Measurements from ENCODE around the gene TCF7L1. TPM values are rescaled to one million over a fixed set of nuclear protein-coding genes. Genes with fewer than 3 reads are reported as not detected.
A peak's percentile ranks its signal among the peaks of the same experiment; 100 is the strongest.
"Not testable (repeated sequence)": the region's sequence is repeated elsewhere in the genome, so short reads cannot be mapped to it uniquely, and the experiment has no call there.

Gene TCF7L1
- total RNA-seq, 6 experiments from 2014 or later: 1.2 to 8.8 (median 3.7) TPM

DNA sequence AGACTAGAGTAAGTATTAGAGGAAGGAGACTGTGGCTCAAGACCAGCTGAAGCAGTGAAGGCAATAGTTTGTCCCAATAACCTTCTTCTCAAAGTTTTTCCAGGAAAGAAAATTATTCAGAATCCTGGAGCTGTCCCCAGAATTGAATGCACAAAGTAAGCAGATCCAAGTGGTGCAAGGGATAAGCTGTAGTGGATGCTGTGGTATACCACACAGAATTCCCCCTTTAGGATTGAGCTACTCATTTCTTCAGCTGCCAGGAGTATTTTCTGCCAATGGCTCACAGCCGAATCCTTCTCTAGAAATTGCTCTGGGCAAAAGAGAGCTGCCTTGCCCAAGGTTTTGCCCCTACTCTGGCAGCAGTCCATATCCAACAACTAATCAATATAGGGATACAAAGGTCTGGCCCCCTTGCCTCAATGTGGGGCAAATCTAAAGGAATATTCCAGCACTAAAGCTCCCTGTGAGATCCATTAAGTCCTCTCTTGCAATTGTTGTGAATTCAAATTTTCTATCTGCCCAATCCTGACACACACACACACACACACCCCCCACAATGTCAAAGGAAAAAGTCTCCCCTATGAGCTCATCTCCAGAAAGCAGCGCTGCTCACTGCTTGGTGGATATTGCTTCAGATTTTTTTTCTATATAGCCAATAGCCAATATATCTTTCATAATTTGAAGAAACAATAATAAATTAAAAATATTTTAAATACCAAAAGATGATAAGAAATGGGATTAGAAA is 18.4 kb upstream of the TCF7L1 start:
- DNase-seq (peak in 1 of 3 donors; percentile 60), ATAC-seq (peak; percentile 76 to 93 (median 83))
- WGBS (ENCODE audit: insufficient coverage, low coverage, low lambda C conversion rate, missing lambda C conversion rate): 24% methylated on average over 2 of the region's 2 CpGs
- H3K27ac ChIP-seq: peak overlapping the region in 2 of 3 donors; percentile 11 to 30
- peaks cover 0 to 25% (median 8%) of the 10 kb centered on the region in 4 donors for H3K4me1 ChIP-seq
- no peak overlapping the region for H3K4me3 ChIP-seq
- no peaks in the 10 kb centered on the region for H3K9me3 ChIP-seq
- no peaks in the 10 kb centered on the region for H3K36me3 ChIP-seq
- H3K27me3 ChIP-seq: no peaks in the 10 kb centered on the region
- TF ChIP-seq, protein P1, sequence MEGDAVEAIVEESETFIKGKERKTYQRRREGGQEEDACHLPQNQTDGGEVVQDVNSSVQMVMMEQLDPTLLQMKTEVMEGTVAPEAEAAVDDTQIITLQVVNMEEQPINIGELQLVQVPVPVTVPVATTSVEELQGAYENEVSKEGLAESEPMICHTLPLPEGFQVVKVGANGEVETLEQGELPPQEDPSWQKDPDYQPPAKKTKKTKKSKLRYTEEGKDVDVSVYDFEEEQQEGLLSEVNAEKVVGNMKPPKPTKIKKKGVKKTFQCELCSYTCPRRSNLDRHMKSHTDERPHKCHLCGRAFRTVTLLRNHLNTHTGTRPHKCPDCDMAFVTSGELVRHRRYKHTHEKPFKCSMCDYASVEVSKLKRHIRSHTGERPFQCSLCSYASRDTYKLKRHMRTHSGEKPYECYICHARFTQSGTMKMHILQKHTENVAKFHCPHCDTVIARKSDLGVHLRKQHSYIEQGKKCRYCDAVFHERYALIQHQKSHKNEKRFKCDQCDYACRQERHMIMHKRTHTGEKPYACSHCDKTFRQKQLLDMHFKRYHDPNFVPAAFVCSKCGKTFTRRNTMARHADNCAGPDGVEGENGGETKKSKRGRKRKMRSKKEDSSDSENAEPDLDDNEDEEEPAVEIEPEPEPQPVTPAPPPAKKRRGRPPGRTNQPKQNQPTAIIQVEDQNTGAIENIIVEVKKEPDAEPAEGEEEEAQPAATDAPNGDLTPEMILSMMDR (IDR thresholded peaks at IDR 0.05): no peak
- TF ChIP-seq POLR2A (IDR thresholded peaks at IDR 0.05): no peak
- intact Hi-C loops (cut with DNase I): no loop called here

DNA sequence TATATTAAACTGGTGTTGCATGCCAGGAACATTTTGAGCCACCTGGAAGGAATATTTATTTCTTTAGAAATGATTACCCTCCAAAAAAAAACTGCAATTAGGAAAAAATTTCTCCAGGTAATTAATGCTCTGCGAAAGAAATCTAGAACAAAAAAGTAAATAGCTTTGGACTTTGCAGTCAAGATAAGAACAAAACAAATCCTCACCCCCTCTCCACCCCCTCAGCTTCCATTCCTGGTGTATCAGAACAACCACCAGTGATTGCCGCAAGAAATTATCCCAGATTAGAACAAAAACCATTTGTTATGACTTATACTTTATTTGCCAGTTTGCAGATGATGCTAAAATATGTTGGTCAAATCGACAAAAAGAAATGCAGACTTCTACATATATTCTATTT is 17.0 kb upstream of the TCF7L1 start:
- no peak overlapping the region for H3K4me3 ChIP-seq
- no peak for DNase-seq
- no peaks in the 10 kb centered on the region for H3K27me3 ChIP-seq
- ATAC-seq: peak; percentile 49 to 55 (median 50)
- TF ChIP-seq, protein P1 (IDR thresholded peaks at IDR 0.05): no peak
- TF ChIP-seq POLR2A (IDR thresholded peaks at IDR 0.05): no peak
- no peaks in the 10 kb centered on the region for H3K9me3 ChIP-seq
- 49% methylated on average over 3 of the region's 3 CpGs for WGBS (ENCODE audit: insufficient coverage, low coverage, low lambda C conversion rate, missing lambda C conversion rate)
- intact Hi-C loops (cut with DNase I): no loop called here
- no peaks in the 10 kb centered on the region for H3K36me3 ChIP-seq
- peaks cover 0 to 25% (median 8%) of the 10 kb centered on the region in 4 donors for H3K4me1 ChIP-seq
- H3K27ac ChIP-seq: peak overlapping the region in 1 of 3 donors; percentile 6

DNA sequence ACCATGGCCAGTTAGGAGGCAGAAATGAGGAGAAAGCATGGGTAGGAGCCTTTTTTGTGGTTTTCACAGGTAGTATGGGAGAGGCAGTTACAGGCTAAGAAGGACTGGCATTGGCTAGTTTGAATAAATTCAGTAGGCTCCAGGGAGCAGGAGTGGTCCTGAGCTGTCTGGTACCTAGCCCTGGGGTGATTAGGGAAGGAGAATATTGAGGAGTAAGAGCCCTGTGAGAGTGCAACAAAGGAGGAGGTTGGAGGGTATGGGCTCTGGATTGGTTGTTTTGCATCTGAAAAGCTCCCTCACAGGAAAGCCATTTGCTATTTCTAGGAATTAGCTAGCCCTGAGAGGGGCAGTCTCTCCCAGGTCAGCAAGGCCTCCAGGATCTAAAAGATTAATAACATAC is 13.3 kb upstream of the TCF7L1 start:
- TF ChIP-seq, protein P1 (IDR thresholded peaks at IDR 0.05): no peak
- no peak for TF ChIP-seq POLR2A (IDR thresholded peaks at IDR 0.05)
- no peak overlapping the region for H3K27ac ChIP-seq
- peaks cover 0 to 18% (median 5%) of the 10 kb centered on the region in 4 donors for H3K4me1 ChIP-seq
- H3K36me3 ChIP-seq: no peaks in the 10 kb centered on the region
- DNase-seq (no peak), ATAC-seq (no peak)
- intact Hi-C loops (cut with DNase I): no loop called here
- no peak overlapping the region for H3K4me3 ChIP-seq
- no peaks in the 10 kb centered on the region for H3K9me3 ChIP-seq
- no peaks in the 10 kb centered on the region for H3K27me3 ChIP-seq

DNA sequence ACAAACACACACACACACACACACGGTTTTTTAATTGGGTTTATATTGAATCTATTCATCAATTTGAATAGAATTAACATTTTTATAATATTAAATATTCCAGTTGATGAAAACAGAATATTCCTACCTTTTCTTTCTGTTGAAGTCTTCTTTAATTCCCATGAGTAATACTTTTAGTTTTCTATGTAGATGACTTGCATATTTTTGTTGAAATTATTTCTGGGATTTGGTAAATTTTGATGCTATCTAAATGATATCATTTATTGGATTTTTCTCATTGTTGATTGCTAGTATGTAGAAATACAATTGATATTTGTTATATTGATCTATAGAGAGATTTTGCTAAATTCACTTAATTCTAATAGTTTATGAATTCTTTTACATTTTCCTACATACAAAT is 12.8 kb upstream of the TCF7L1 start:
- Histone ChIP-seq H3K27me3 (no peaks in the 10 kb centered on the region), H3K36me3 (no peaks in the 10 kb centered on the region), H3K27ac (no peak overlapping the region), H3K9me3 (no peaks in the 10 kb centered on the region), H3K4me3 (no peak overlapping the region), H3K4me1 (peaks cover 0 to 13% (median 4%) of the 10 kb centered on the region in 4 donors)
- intact Hi-C loops (cut with DNase I): no loop called here
- no peak for TF ChIP-seq POLR2A (IDR thresholded peaks at IDR 0.05)
- TF ChIP-seq, protein P1 (IDR thresholded peaks at IDR 0.05): no peak
- 57% methylated on average over 1 of the region's 1 CpG for WGBS (ENCODE audit: insufficient coverage, low coverage, low lambda C conversion rate, missing lambda C conversion rate)
- no peak for ATAC-seq
- no peak for DNase-seq

DNA sequence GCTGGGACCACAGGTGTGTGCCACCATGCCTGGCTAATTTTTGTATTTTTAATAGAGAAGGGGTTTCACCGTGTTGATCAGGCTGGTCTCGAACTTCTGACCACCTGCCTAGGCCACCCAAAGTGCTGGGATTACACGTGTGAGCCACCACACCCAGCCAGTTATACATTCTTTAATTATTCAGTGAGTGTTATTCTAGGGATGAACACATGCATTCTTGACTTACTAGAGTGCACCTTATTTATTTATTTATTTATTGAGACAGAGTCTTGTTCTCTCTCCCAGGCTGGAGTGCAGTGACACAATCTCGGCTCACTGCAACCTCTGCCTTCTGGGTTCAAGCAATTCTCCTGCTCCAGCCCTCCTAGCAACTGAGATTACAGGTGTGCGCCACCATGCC is 6.7 kb upstream of the TCF7L1 start:
- WGBS (ENCODE audit: insufficient coverage, low coverage, low lambda C conversion rate, missing lambda C conversion rate): 77% methylated on average over 3 of the region's 5 CpGs
- intact Hi-C loops (cut with DNase I); DNase-seq; H3K4me3 ChIP-seq; H3K9me3 ChIP-seq; H3K4me1 ChIP-seq; H3K27me3 ChIP-seq; H3K27ac ChIP-seq; H3K36me3 ChIP-seq; ATAC-seq: not testable (repeated sequence)

Data from right lobe of liver (tissue), 6 donors.